H9 (cell line): ENCODE data around the gene CHRNA9. TPM values are rescaled to one million over a fixed set of nuclear protein-coding genes. Genes with fewer than 3 reads are reported as not detected.

ENCODE experiments used
- DNase-seq: peaks from one replicate; pipeline ENCODE4 v3.0.0-alpha.2; 2017
- H2AFZ ChIP-seq: one replicate; pipeline ENCODE4 v1.6.1; 2013; ENCODE audit warnings: mild to moderate bottlenecking, low read length, control low read depth, moderate library complexity
- H2AK5ac ChIP-seq: 2 replicates; pipeline ENCODE4 v1.6.1; 2013; ENCODE audit warnings: low read length, control low read depth, mixed read lengths; ENCODE audit not compliant: insufficient read length
- H2BK120ac ChIP-seq: one replicate; pipeline ENCODE4 v1.6.1; 2013; ENCODE audit warnings: low read depth, mild to moderate bottlenecking, low read length, control low read depth, inconsistent platforms; ENCODE audit not compliant: poor library complexity, severe bottlenecking
- H2BK12ac ChIP-seq: 2 replicates; pipeline ENCODE4 v1.6.1; 2013; ENCODE audit warnings: low read length, control low read depth, mixed read lengths, low read depth; ENCODE audit not compliant: insufficient read length
- H2BK15ac ChIP-seq: 2 replicates; pipeline ENCODE4 v1.6.1; 2013; ENCODE audit warnings: low read depth, low read length, control low read depth
- H2BK20ac ChIP-seq: one replicate; pipeline ENCODE4 v1.6.1; 2013; ENCODE audit warnings: low read depth, mild to moderate bottlenecking, low read length, control low read depth, inconsistent platforms; ENCODE audit not compliant: poor library complexity, severe bottlenecking
- H2BK5ac ChIP-seq: 2 replicates; pipeline ENCODE4 v1.6.1; 2013; ENCODE audit warnings: low read length, control low read depth, mixed read lengths; ENCODE audit not compliant: insufficient read length
- H3K14ac ChIP-seq: 2 replicates; pipeline ENCODE4 v1.6.1; 2013; ENCODE audit warnings: low read length, control low read depth; ENCODE audit not compliant: insufficient read depth
- H3K18ac ChIP-seq: 2 replicates; pipeline ENCODE4 v1.6.1; 2013; ENCODE audit warnings: low read depth, mild to moderate bottlenecking, mixed read lengths, low read length, control low read depth; ENCODE audit not compliant: insufficient read length
- H3K23ac ChIP-seq: 2 replicates; pipeline ENCODE4 v1.6.1; 2013; ENCODE audit warnings: low read length, control low read depth, mixed read lengths, low read depth; ENCODE audit not compliant: insufficient read length
- H3K23me2 ChIP-seq: 2 replicates; pipeline ENCODE4 v1.6.1; 2013; ENCODE audit warnings: low read depth, mild to moderate bottlenecking, mixed read lengths, low read length, control low read depth; ENCODE audit not compliant: insufficient read length, poor library complexity, severe bottlenecking
- H3K27ac ChIP-seq: 2 replicates; pipeline ENCODE4 v1.5.1; 2013; ENCODE audit warnings: low read length, control low read depth, mixed read lengths, low read depth; ENCODE audit not compliant: insufficient read length
- H3K27me3 ChIP-seq: 2 replicates; pipeline ENCODE4 v1.6.1; 2013; ENCODE audit warnings: low read length, control low read depth, inconsistent platforms; ENCODE audit not compliant: insufficient read depth
- H3K4ac ChIP-seq: 2 replicates; pipeline ENCODE4 v1.6.1; 2013; ENCODE audit warnings: low read depth, mild to moderate bottlenecking, control low read depth, inconsistent platforms, low read length, moderate library complexity
- H3K4me1 ChIP-seq: 2 replicates; pipeline ENCODE4 v1.6.1; 2013; ENCODE audit warnings: low read length, control low read depth, inconsistent platforms; ENCODE audit not compliant: insufficient read depth
- H3K4me2 ChIP-seq: 2 replicates; pipeline ENCODE4 v1.6.1; 2013; ENCODE audit warnings: low read length, control low read depth, mixed read lengths; ENCODE audit not compliant: insufficient read length, insufficient read depth
- H3K56ac ChIP-seq: 2 replicates; pipeline ENCODE4 v1.6.1; 2013; ENCODE audit warnings: low read depth, mild to moderate bottlenecking, mixed read lengths, low read length, control low read depth; ENCODE audit not compliant: insufficient read length
- H3K79me1 ChIP-seq: 2 replicates; pipeline ENCODE4 v1.6.1; 2013; ENCODE audit warnings: low read depth, mild to moderate bottlenecking, moderate library complexity, low read length, control low read depth, inconsistent platforms; ENCODE audit not compliant: insufficient read depth, poor library complexity, severe bottlenecking
- H3K79me2 ChIP-seq: 2 replicates; pipeline ENCODE4 v1.6.1; 2013; ENCODE audit warnings: low read length, control low read depth, inconsistent platforms; ENCODE audit not compliant: insufficient read depth
- H3K9ac ChIP-seq: 2 replicates; pipeline ENCODE4 v1.6.1; 2013; ENCODE audit warnings: low read length, control low read depth, mixed read lengths; ENCODE audit not compliant: insufficient read length; ENCODE audit errors: extremely low read depth
- H3K9me3 ChIP-seq: one replicate; pipeline ENCODE4 v1.6.1; 2013; ENCODE audit warnings: low read depth, low read length, inconsistent platforms; ENCODE audit not compliant: control insufficient read depth
- H3T11ph ChIP-seq: one replicate; pipeline ENCODE4 v1.6.1; 2013; ENCODE audit warnings: mild to moderate bottlenecking, low read length, control low read depth, inconsistent platforms
- H4K20me1 ChIP-seq: one replicate; pipeline ENCODE4 v1.6.1; 2013; ENCODE audit not compliant: control insufficient read depth, insufficient read length, insufficient read depth
- H4K5ac ChIP-seq: 2 replicates; pipeline ENCODE4 v1.6.1; 2013; ENCODE audit warnings: low read depth, mild to moderate bottlenecking, mixed read lengths, low read length, control low read depth; ENCODE audit not compliant: insufficient read length
- H4K8ac ChIP-seq: replicated peaks from 2 replicates; pipeline ENCODE4 v1.6.1; 2013; ENCODE audit warnings: low read length, control low read depth, mixed read lengths, low read depth; ENCODE audit not compliant: insufficient read length
- H4K91ac ChIP-seq: 2 replicates; pipeline ENCODE4 v1.6.1; 2013; ENCODE audit warnings: low read depth, mild to moderate bottlenecking, moderate library complexity, mixed read lengths, low read length, control low read depth; ENCODE audit not compliant: insufficient read length
- H3K27ac Mint-ChIP-seq, 3 experiments: 2 replicates in 2 of 3; 3 replicates in 1 of 3; pipeline ENCODE4 v1.8.0; 2020 to 2021; ENCODE audit warnings: mixed read lengths in 3 of 3, mild to moderate bottlenecking in 1 of 3, moderate library complexity in 1 of 3
- H3K27me3 Mint-ChIP-seq: 2 replicates; pipeline ENCODE4 v1.8.0; 2021; ENCODE audit warnings: low read depth, mild to moderate bottlenecking, moderate library complexity, mixed read lengths
- H3K36me3 Mint-ChIP-seq, 3 experiments: 2 replicates in 2 of 3; 3 replicates in 1 of 3; pipeline ENCODE4 v1.8.0; 2020 to 2021; ENCODE audit warnings: low read depth in 3 of 3, mixed read lengths in 3 of 3; ENCODE audit not compliant: insufficient read depth in 1 of 3
- H3K4me1 Mint-ChIP-seq, 2 experiments: 2 replicates each; pipeline ENCODE4 v1.8.0; 2020; ENCODE audit warnings: mixed read lengths in 2 of 2
- H3K4me3 Mint-ChIP-seq, 2 experiments: 2 replicates in 1 of 2; 3 replicates in 1 of 2; pipeline ENCODE4 v1.8.0; 2020 to 2021; ENCODE audit warnings: mild to moderate bottlenecking in 2 of 2, mixed read lengths in 2 of 2, moderate library complexity in 1 of 2
- H3K9me3 Mint-ChIP-seq, 2 experiments: 2 replicates in 1 of 2; 3 replicates in 1 of 2; pipeline ENCODE4 v1.8.0; 2020; ENCODE audit warnings: mild to moderate bottlenecking in 2 of 2, mixed read lengths in 2 of 2, moderate library complexity in 1 of 2
- CTCF ChIP-seq: fragments of 200-600 bp; sonication (generic); conservative IDR thresholded peaks from 3 replicates; pipeline ENCODE4 v1.8.0; 2021; ENCODE audit warnings: antibody characterized with exemption, mild to moderate bottlenecking
- WGBS: extraction: QIAGEN DNeasy Blood & Tissue Kit; methylation state at CpG from one replicate; pipeline ENCODE4 v1.1.7; 2013; ENCODE audit warnings: missing lambda C conversion rate, low lambda C conversion rate, mixed read lengths; ENCODE audit not compliant: insufficient read length; ENCODE audit errors: extremely low coverage; 5-methylcytosine and 5-hydroxymethylcytosine counted together
- total RNA-seq: library from RNA; stranded (reverse); gene quantifications from 2 replicates; pipeline ENCODE4 v1.2.1, GENCODE V29; 2021

The CHRNA9 gene
- total RNA-seq, 1 experiment from 2014 or later: 1.2 TPM

GRCh38 chr4:40310225-40310624 is 24.9 kb upstream of the CHRNA9 start:
- H2BK15ac ChIP-seq: no peak overlapping the region
- H3K9me3 ChIP-seq: no peaks in the 10 kb centered on the region
- no peak overlapping the region for H2BK120ac ChIP-seq
- peaks cover 10% of the 10 kb centered on the region for H3K4me1 ChIP-seq
- H2AK5ac ChIP-seq: no peak overlapping the region
- no peak overlapping the region for H3K18ac ChIP-seq
- no peak overlapping the region for H3K4me3 Mint-ChIP-seq
- H3K79me2 ChIP-seq: no peaks in the 10 kb centered on the region
- no peaks in the 10 kb centered on the region for H3K79me1 ChIP-seq
- no peak overlapping the region for H3K4ac ChIP-seq
- TF ChIP-seq CTCF: no peak
- no peaks in the 10 kb centered on the region for H3K36me3 Mint-ChIP-seq
- no peak overlapping the region for H2BK5ac ChIP-seq
- peak overlapping the region; percentile 81 for H3K27ac ChIP-seq
- H3K27me3 Mint-ChIP-seq: no peaks in the 10 kb centered on the region; the same call in 1 of the 2 replicates
- no peak overlapping the region; a peak in 1 of 7 replicates for H3K27ac Mint-ChIP-seq
- no CpG with 5 or more reads among the region's 8 CpGs for WGBS
- no peak overlapping the region for H2BK12ac ChIP-seq
- H3K23me2 ChIP-seq: no peaks in the 10 kb centered on the region
- no peak overlapping the region for H3K56ac ChIP-seq
- H3K23ac ChIP-seq: no peak overlapping the region
- no peaks in the 10 kb centered on the region for H4K20me1 ChIP-seq
- H3K9ac ChIP-seq: no peak overlapping the region
- H3K27me3 ChIP-seq: no peaks in the 10 kb centered on the region
- 0 out of 5 replicates have a peak, but pooled peaks cover 0 to 2% of the 10 kb centered on the region in 2 experiments for H3K9me3 Mint-ChIP-seq
- no peak for DNase-seq
- H3T11ph ChIP-seq: no peak overlapping the region
- H3K4me1 Mint-ChIP-seq: peaks cover 50% of the 10 kb centered on the region in 2 experiments
- H2AFZ ChIP-seq: no peak overlapping the region
- H4K5ac ChIP-seq: no peak overlapping the region
- H3K14ac ChIP-seq: no peak overlapping the region; the same call in 1 of the 2 replicates
- no peak overlapping the region for H4K91ac ChIP-seq
- H4K8ac ChIP-seq: no peak overlapping the region
- no peak overlapping the region for H2BK20ac ChIP-seq
- no peak overlapping the region for H3K4me2 ChIP-seq
